Stimulated activated CD4-positive, alpha-beta T cell treated with anti-CD3 and anti-CD28 coated beads, Interleukin-12 subunit alpha, Interleukin-12 subunit beta, amount 100 ng/mL, for 4 hours (primary cell): ENCODE measurements around the gene C2CD4C.

Experiments used
- DNase-seq: peaks from one replicate; pipeline ENCODE4 v3.0.0-alpha.2; 2020

C2CD4C gene

GRCh38 chr19:379796-380195 lies 29.2 kb downstream of the C2CD4C start:
- no peak for DNase-seq

GRCh38 chr19:378706-379105 lies 30.2 kb downstream of the C2CD4C start:
- no peak for DNase-seq

- no peak for DNase-seq
These were observed 31.0 kb downstream of the C2CD4C start for GRCh38 chr19:377801-378581.

GRCh38 chr19:376111-376470 lies 32.9 kb downstream of the C2CD4C start:
- DNase-seq = no peak

GRCh38 chr19:375395-376110 lies 33.4 kb downstream of the C2CD4C start:
- no peak for DNase-seq

- no peak for DNase-seq
These were observed 34.1 kb downstream of the C2CD4C start for GRCh38 chr19:374886-375235.

- no peak for DNase-seq
These were observed 34.6 kb downstream of the C2CD4C start for GRCh38 chr19:374183-374885.

GRCh38 chr19:373391-374182 lies 35.4 kb downstream of the C2CD4C start:
- no peak for DNase-seq

- no peak for DNase-seq
These were observed 36.5 kb downstream of the C2CD4C start for GRCh38 chr19:372306-372890.

- no peak for DNase-seq
These were observed 37.3 kb downstream of the C2CD4C start for GRCh38 chr19:371501-372168.

GRCh38 chr19:370641-371330 lies 38.2 kb downstream of the C2CD4C start:
- no peak for DNase-seq

- DNase-seq = no peak
These were observed 39.1 kb downstream of the C2CD4C start for GRCh38 chr19:369876-370275.

GRCh38 chr19:369256-369655 lies 39.7 kb downstream of the C2CD4C start:
- DNase-seq = no peak

- DNase-seq = no peak
These were observed 40.3 kb downstream of the C2CD4C start for GRCh38 chr19:368630-369024.

GRCh38 chr19:367963-368629 lies 40.9 kb downstream of the C2CD4C start:
- no peak for DNase-seq

- no peak for DNase-seq
These were observed 41.4 kb downstream of the C2CD4C start for GRCh38 chr19:367561-367960.

GRCh38 chr19:366951-367350 lies 42.0 kb downstream of the C2CD4C start:
- no peak for DNase-seq

GRCh38 chr19:366205-366783 lies 42.7 kb downstream of the C2CD4C start:
- no peak for DNase-seq

GRCh38 chr19:364496-365287 lies 44.3 kb downstream of the C2CD4C start:
- no peak for DNase-seq

- DNase-seq = no peak
These were observed 46.3 kb downstream of the C2CD4C start for GRCh38 chr19:362683-363082.
